ENCODE measurements around the gene RAB44. TPM values are rescaled to one million over a fixed set of nuclear protein-coding genes. Genes with fewer than 3 reads are reported as not detected.

The RAB44 gene
- total RNA-seq, 5 donors from 2014 or later (not counting 1 experiment from before 2014, with no cell fraction given) = 0.06 to 0.35 (median 0.09) TPM; not detected in 1

GRCh38 chr6:36655085-36655724 lies 42.4 kb upstream of the RAB44 start:
- Histone ChIP-seq H3K9me3 (no peaks in the 10 kb centered on the region), H3K27ac (ENCODE audit: low read length) (no peak overlapping the region), H3K36me3 (ENCODE audit: control insufficient read depth in 2 of 2, extremely low read depth in 1 of 2, insufficient read depth in 1 of 2, low read length in 1 of 2) (no peaks in the 10 kb centered on the region), H3K4me3 (ENCODE audit: control insufficient read depth in 1 of 2, extremely low read depth in 1 of 2, low read length in 1 of 2) (no peak overlapping the region), H3K27me3 (replicated peaks in 1 of 2; ENCODE audit: control insufficient read depth in 2 of 2, extremely low read depth in 1 of 2, insufficient read depth in 2 of 2, low read length in 1 of 2) (peaks cover 2 to 23% of the 10 kb centered on the region in 2 experiments), H3K4me1 (ENCODE audit: control insufficient read depth in 1 of 2, extremely low read depth in 1 of 2, insufficient read depth in 2 of 2, low read length in 2 of 2) (no peaks in the 10 kb centered on the region)
- DNase-seq (no peak), ATAC-seq (replicated peaks in 1 of 4) (no peak)
- Mint-ChIP-seq H3K36me3 (no peaks in the 10 kb centered on the region), H3K27me3 (peaks cover 39 to 43% of the 10 kb centered on the region in 2 donors), H3K4me1 (no peaks in the 10 kb centered on the region), H3K4me3 (no peak overlapping the region), H3K9me3 (no peaks in the 10 kb centered on the region), H3K27ac (no peak overlapping the region)
- 80% methylated on average over 1 of the region's 6 CpGs for WGBS (ENCODE audit: insufficient coverage)
- CTCF ChIA-PET = interaction anchor here in 1 of 2 donors (0.5 to 1.4 kb wide), 4 partner anchors 40 to 195 kb away, joined by 3 to 4 read pairs (median 4); no protein-coding TSS in a partner anchor
- POLR2A ChIA-PET = no interaction called here

- Histone ChIP-seq H3K36me3 (ENCODE audit: control insufficient read depth in 2 of 2, extremely low read depth in 1 of 2, insufficient read depth in 1 of 2, low read length in 1 of 2) (no peaks in the 10 kb centered on the region), H3K27me3 (replicated peaks in 1 of 2; ENCODE audit: control insufficient read depth in 2 of 2, extremely low read depth in 1 of 2, insufficient read depth in 2 of 2, low read length in 1 of 2) (peaks cover 6 to 31% of the 10 kb centered on the region in 2 experiments), H3K27ac (ENCODE audit: low read length) (no peak overlapping the region), H3K4me1 (ENCODE audit: control insufficient read depth in 1 of 2, extremely low read depth in 1 of 2, insufficient read depth in 2 of 2, low read length in 2 of 2) (no peaks in the 10 kb centered on the region), H3K4me3 (ENCODE audit: control insufficient read depth in 1 of 2, extremely low read depth in 1 of 2, low read length in 1 of 2) (no peak overlapping the region), H3K9me3 (no peaks in the 10 kb centered on the region)
- POLR2A ChIA-PET = no interaction called here
- no peak for DNase-seq
- H3K9me3 Mint-ChIP-seq = no peaks in the 10 kb centered on the region
- WGBS (ENCODE audit: insufficient coverage) = 69% methylated on average over 2 of the region's 5 CpGs
- no peaks in the 10 kb centered on the region for H3K4me1 Mint-ChIP-seq
- no peak overlapping the region for H3K27ac Mint-ChIP-seq
- no peak for ATAC-seq (replicated peaks in 1 of 4)
- H3K27me3 Mint-ChIP-seq = peaks cover 41 to 45% of the 10 kb centered on the region in 2 donors
- H3K36me3 Mint-ChIP-seq = no peaks in the 10 kb centered on the region
- CTCF ChIA-PET = interaction anchor here in 1 of 2 donors (1.4 kb wide), 1 partner anchor 42 kb away, joined by 4 read pairs; no protein-coding TSS in a partner anchor
- H3K4me3 Mint-ChIP-seq = no peak overlapping the region
These were observed 41.2 kb upstream of the RAB44 start for GRCh38 chr6:36656441-36656840.

GRCh38 chr6:36657271-36657670 lies 40.4 kb upstream of the RAB44 start:
- Mint-ChIP-seq H3K4me1 (peaks cover 0 to 4% (median 2%) of the 10 kb centered on the region in 3 donors), H3K36me3 (no peaks in the 10 kb centered on the region), H3K27me3 (peaks cover 40 to 41% of the 10 kb centered on the region in 2 donors), H3K27ac (no peak overlapping the region), H3K4me3 (no peak overlapping the region), H3K9me3 (no peaks in the 10 kb centered on the region)
- no peak for DNase-seq
- H3K4me3 ChIP-seq (ENCODE audit: control insufficient read depth in 1 of 2, extremely low read depth in 1 of 2, low read length in 1 of 2) = no peak overlapping the region
- peaks cover under 1 to 3% of the 10 kb centered on the region in 2 experiments for H3K4me1 ChIP-seq (ENCODE audit: control insufficient read depth in 1 of 2, extremely low read depth in 1 of 2, insufficient read depth in 2 of 2, low read length in 2 of 2)
- ATAC-seq (replicated peaks in 1 of 4) = no peak
- POLR2A ChIA-PET = no interaction called here
- CTCF ChIA-PET = interaction anchor here in 1 of 2 donors (0.7 kb wide), 1 partner anchor 663 kb away, joined by 4 read pairs; no protein-coding TSS in a partner anchor
- no peaks in the 10 kb centered on the region for H3K36me3 ChIP-seq (ENCODE audit: control insufficient read depth in 2 of 2, extremely low read depth in 1 of 2, insufficient read depth in 1 of 2, low read length in 1 of 2)
- H3K27ac ChIP-seq (ENCODE audit: low read length) = no peak overlapping the region
- H3K9me3 ChIP-seq = no peaks in the 10 kb centered on the region
- peaks cover 6 to 27% of the 10 kb centered on the region in 2 experiments for H3K27me3 ChIP-seq (replicated peaks in 1 of 2; ENCODE audit: control insufficient read depth in 2 of 2, extremely low read depth in 1 of 2, insufficient read depth in 2 of 2, low read length in 1 of 2)
- 86% methylated on average over 1 of the region's 1 CpG for WGBS (ENCODE audit: insufficient coverage)

- Histone ChIP-seq H3K36me3 (ENCODE audit: control insufficient read depth in 2 of 2, extremely low read depth in 1 of 2, insufficient read depth in 1 of 2, low read length in 1 of 2) (no peaks in the 10 kb centered on the region), H3K4me3 (ENCODE audit: control insufficient read depth in 1 of 2, extremely low read depth in 1 of 2, low read length in 1 of 2) (no peak overlapping the region), H3K27ac (ENCODE audit: low read length) (no peak overlapping the region), H3K27me3 (replicated peaks in 1 of 2; ENCODE audit: control insufficient read depth in 2 of 2, extremely low read depth in 1 of 2, insufficient read depth in 2 of 2, low read length in 1 of 2) (peaks cover 6 to 33% of the 10 kb centered on the region in 2 experiments), H3K4me1 (ENCODE audit: control insufficient read depth in 1 of 2, extremely low read depth in 1 of 2, insufficient read depth in 2 of 2, low read length in 2 of 2) (peaks cover 7 to 10% of the 10 kb centered on the region in 2 experiments), H3K9me3 (no peaks in the 10 kb centered on the region)
- ATAC-seq (replicated peaks in 1 of 4) (no peak), DNase-seq (no peak)
- peaks cover 41 to 42% of the 10 kb centered on the region in 2 donors for H3K27me3 Mint-ChIP-seq
- H3K4me3 Mint-ChIP-seq = no peak overlapping the region
- H3K9me3 Mint-ChIP-seq = no peaks in the 10 kb centered on the region
- ChIA-PET POLR2A (no interaction called here), CTCF (no interaction called here)
- WGBS (ENCODE audit: insufficient coverage) = no CpG with 5 or more reads among the region's 1 CpG
- H3K4me1 Mint-ChIP-seq = peaks cover 0 to 12% (median 10%) of the 10 kb centered on the region in 3 donors
- no peaks in the 10 kb centered on the region for H3K36me3 Mint-ChIP-seq
- H3K27ac Mint-ChIP-seq = no peak overlapping the region
These were observed 39.6 kb upstream of the RAB44 start for GRCh38 chr6:36657942-36658544.

- Mint-ChIP-seq H3K4me1 (peaks cover 0 to 17% (median 16%) of the 10 kb centered on the region in 3 donors), H3K9me3 (no peaks in the 10 kb centered on the region), H3K4me3 (no peak overlapping the region), H3K27me3 (peaks cover 39 to 40% of the 10 kb centered on the region in 2 donors), H3K27ac (no peak overlapping the region), H3K36me3 (no peaks in the 10 kb centered on the region)
- POLR2A ChIA-PET = interaction anchor here in 1 of 2 donors (1.0 kb wide), 1 partner anchor 59 kb away, joined by 7 read pairs; no protein-coding TSS in a partner anchor
- no peak overlapping the region for H3K4me3 ChIP-seq (ENCODE audit: control insufficient read depth in 1 of 2, extremely low read depth in 1 of 2, low read length in 1 of 2)
- H3K9me3 ChIP-seq = no peaks in the 10 kb centered on the region
- CTCF ChIA-PET = no interaction called here
- H3K27me3 ChIP-seq (replicated peaks in 1 of 2; ENCODE audit: control insufficient read depth in 2 of 2, extremely low read depth in 1 of 2, insufficient read depth in 2 of 2, low read length in 1 of 2) = peaks cover 6 to 29% of the 10 kb centered on the region in 2 experiments
- DNase-seq (no peak), ATAC-seq (replicated peaks in 1 of 4) (no peak)
- WGBS (ENCODE audit: insufficient coverage) = no CpG with 5 or more reads among the region's 1 CpG
- no peak overlapping the region for H3K27ac ChIP-seq (ENCODE audit: low read length)
- H3K36me3 ChIP-seq (ENCODE audit: control insufficient read depth in 2 of 2, extremely low read depth in 1 of 2, insufficient read depth in 1 of 2, low read length in 1 of 2) = no peaks in the 10 kb centered on the region
- H3K4me1 ChIP-seq (ENCODE audit: control insufficient read depth in 1 of 2, extremely low read depth in 1 of 2, insufficient read depth in 2 of 2, low read length in 2 of 2) = peaks cover 7 to 11% of the 10 kb centered on the region in 2 experiments
These were observed 38.4 kb upstream of the RAB44 start for GRCh38 chr6:36659271-36659670.

GRCh38 chr6:36660771-36661471 lies 36.7 kb upstream of the RAB44 start:
- Mint-ChIP-seq H3K4me1 (peaks cover 0 to 18% (median 17%) of the 10 kb centered on the region in 3 donors), H3K9me3 (no peaks in the 10 kb centered on the region), H3K4me3 (no peak overlapping the region), H3K36me3 (no peaks in the 10 kb centered on the region), H3K27ac (no peak overlapping the region), H3K27me3 (peaks cover 31 to 33% of the 10 kb centered on the region in 2 donors)
- CTCF ChIA-PET = no interaction called here
- Histone ChIP-seq H3K9me3 (no peaks in the 10 kb centered on the region), H3K27ac (ENCODE audit: low read length) (no peak overlapping the region), H3K36me3 (ENCODE audit: control insufficient read depth in 2 of 2, extremely low read depth in 1 of 2, insufficient read depth in 1 of 2, low read length in 1 of 2) (no peaks in the 10 kb centered on the region), H3K27me3 (replicated peaks in 1 of 2; ENCODE audit: control insufficient read depth in 2 of 2, extremely low read depth in 1 of 2, insufficient read depth in 2 of 2, low read length in 1 of 2) (peaks cover 6 to 23% of the 10 kb centered on the region in 2 experiments), H3K4me1 (ENCODE audit: control insufficient read depth in 1 of 2, extremely low read depth in 1 of 2, insufficient read depth in 2 of 2, low read length in 2 of 2) (peaks cover 7 to 11% of the 10 kb centered on the region in 2 experiments), H3K4me3 (ENCODE audit: control insufficient read depth in 1 of 2, extremely low read depth in 1 of 2, low read length in 1 of 2) (peak overlapping the region in 1 of 2 donors; percentile 12)
- no peak for ATAC-seq (replicated peaks in 1 of 4)
- 49% methylated on average over 44 of the region's 44 CpGs for WGBS (ENCODE audit: insufficient coverage)
- DNase-seq = no peak
- POLR2A ChIA-PET = no interaction called here
